BJ (cell line): ENCODE measurements around the gene MRPL2. TPM values are rescaled to one million over a fixed set of nuclear protein-coding genes. Genes with fewer than 3 reads are reported as not detected.

Experiments
- CTCF ChIA-PET: fragments of 350-600 bp; formaldehyde crosslinking; extraction: SDS; loops from one replicate; lab custom pipeline; 2021; ENCODE audit warnings: antibody characterized with exemption, inconsistent platforms; lab: Yijun Ruan, JAX
- POLR2A ChIA-PET: fragments of 300-600 bp; sonication (Branson Sonifier 250); formaldehyde crosslinking; extraction: SDS; loops from one replicate; lab custom pipeline; 2021; ENCODE audit warnings: antibody characterized with exemption; lab: Charles Lee
- DNase-seq: peaks from one replicate; pipeline ENCODE4 v3.0.0-alpha.2; 2011; ENCODE audit warnings: low read depth
- H3K27me3 ChIP-seq: 2 replicates; pipeline ENCODE4 v1.6.0; 2011; ENCODE audit warnings: low read length; ENCODE audit not compliant: control insufficient read depth, insufficient read depth
- H3K36me3 ChIP-seq: 2 replicates; pipeline ENCODE4 v1.5.1; 2011; ENCODE audit warnings: low read length; ENCODE audit not compliant: control insufficient read depth, insufficient read depth
- H3K4me3 ChIP-seq: 2 replicates; pipeline ENCODE4 v1.5.1; 2011; ENCODE audit warnings: low read depth, mild to moderate bottlenecking, control low read depth, low read length
- polyA plus RNA-seq: library from polyadenylated mRNA; depleted of rRNA; stranded (reverse); fragments of >200 nt; gene quantifications from 2 replicates; pipeline ENCODE4 v1.2.3, GENCODE V29; 2011
- TF ChIP-seq, protein P1 (sequence below): IDR thresholded peaks from 2 replicates; pipeline ENCODE4 v1.5.1; 2011; ENCODE audit warnings: low read depth, mild to moderate bottlenecking, control low read depth, inconsistent platforms, low read length, moderate library complexity; ENCODE audit not compliant: insufficient read depth

The MRPL2 gene
- polyA plus RNA-seq, 1 experiment = 22.8 TPM

DNA sequence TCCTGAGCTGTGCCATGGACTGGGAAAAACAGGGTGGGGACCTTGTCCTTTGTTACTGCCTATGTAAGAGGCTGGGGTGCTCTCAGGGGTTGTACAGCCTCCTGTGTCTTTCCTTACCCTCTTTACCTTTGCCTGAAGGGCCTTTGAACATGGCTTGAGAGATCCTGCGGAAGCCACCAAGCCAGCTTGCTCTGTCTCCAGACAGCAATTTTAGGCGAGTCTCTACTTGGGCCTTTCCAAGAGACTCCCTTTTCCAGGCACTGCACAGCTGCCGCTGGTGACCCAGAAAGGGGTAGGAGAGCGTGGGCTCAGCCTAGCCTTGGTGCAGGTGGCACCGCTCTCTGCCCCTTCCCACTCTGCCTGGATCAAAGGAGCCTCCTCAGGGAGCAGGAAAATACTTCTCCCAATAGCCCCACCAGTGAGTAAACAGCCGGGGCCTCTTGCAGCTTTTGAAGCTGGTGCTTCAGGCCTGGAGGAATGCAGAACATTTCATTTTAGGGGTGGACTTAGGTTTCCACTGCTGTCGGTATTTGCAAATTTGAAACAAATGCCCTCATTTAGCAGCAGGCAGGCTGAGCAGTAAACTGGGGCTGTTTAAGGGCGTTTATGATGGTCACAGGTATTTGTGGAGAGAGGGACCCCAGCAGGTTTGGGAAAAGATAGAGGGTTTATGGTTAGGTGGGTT, 30.8 kb upstream of the MRPL2 start:
- H3K27me3 ChIP-seq = no peaks in the 10 kb centered on the region
- ChIA-PET POLR2A (no interaction called here), CTCF (interaction anchor here (1.3 to 1.9 kb wide), 3 partner anchors 14 to 39 kb away, joined by 3 to 8 read pairs (median 4); partner anchors contain the start of gene PTK7)
- no peaks in the 10 kb centered on the region for H3K36me3 ChIP-seq
- no peak overlapping the region for H3K4me3 ChIP-seq
- TF ChIP-seq, protein P1, sequence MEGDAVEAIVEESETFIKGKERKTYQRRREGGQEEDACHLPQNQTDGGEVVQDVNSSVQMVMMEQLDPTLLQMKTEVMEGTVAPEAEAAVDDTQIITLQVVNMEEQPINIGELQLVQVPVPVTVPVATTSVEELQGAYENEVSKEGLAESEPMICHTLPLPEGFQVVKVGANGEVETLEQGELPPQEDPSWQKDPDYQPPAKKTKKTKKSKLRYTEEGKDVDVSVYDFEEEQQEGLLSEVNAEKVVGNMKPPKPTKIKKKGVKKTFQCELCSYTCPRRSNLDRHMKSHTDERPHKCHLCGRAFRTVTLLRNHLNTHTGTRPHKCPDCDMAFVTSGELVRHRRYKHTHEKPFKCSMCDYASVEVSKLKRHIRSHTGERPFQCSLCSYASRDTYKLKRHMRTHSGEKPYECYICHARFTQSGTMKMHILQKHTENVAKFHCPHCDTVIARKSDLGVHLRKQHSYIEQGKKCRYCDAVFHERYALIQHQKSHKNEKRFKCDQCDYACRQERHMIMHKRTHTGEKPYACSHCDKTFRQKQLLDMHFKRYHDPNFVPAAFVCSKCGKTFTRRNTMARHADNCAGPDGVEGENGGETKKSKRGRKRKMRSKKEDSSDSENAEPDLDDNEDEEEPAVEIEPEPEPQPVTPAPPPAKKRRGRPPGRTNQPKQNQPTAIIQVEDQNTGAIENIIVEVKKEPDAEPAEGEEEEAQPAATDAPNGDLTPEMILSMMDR = no peak
- no peak for DNase-seq

GRCh38 chr6:43089467-43089866, 30.2 kb upstream of the MRPL2 start:
- no peaks in the 10 kb centered on the region for H3K27me3 ChIP-seq
- TF ChIP-seq, protein P1 = no peak
- no peaks in the 10 kb centered on the region for H3K36me3 ChIP-seq
- DNase-seq = no peak
- POLR2A ChIA-PET = no interaction called here
- no peak overlapping the region for H3K4me3 ChIP-seq
- CTCF ChIA-PET = interaction anchor here (1.3 to 1.9 kb wide), 3 partner anchors 13 to 40 kb away, joined by 3 to 8 read pairs (median 4); partner anchors contain the start of gene PTK7

- H3K4me3 ChIP-seq = no peak overlapping the region
- no peak for DNase-seq
- H3K36me3 ChIP-seq = no peaks in the 10 kb centered on the region
- POLR2A ChIA-PET = no interaction called here
- H3K27me3 ChIP-seq = no peaks in the 10 kb centered on the region
- CTCF ChIA-PET = interaction anchor here (1.0 kb wide), 1 partner anchor 55 kb away, joined by 3 read pairs; no protein-coding TSS in a partner anchor
- TF ChIP-seq, protein P1 = no peak
These were observed 29.4 kb upstream of the MRPL2 start for GRCh38 chr6:43088654-43089056.

- no peak overlapping the region for H3K4me3 ChIP-seq
- DNase-seq = no peak
- ChIA-PET POLR2A (no interaction called here), CTCF (interaction anchor here (1.5 kb wide), 1 partner anchor 37 kb away, joined by 3 read pairs; no protein-coding TSS in a partner anchor)
- H3K36me3 ChIP-seq = no peaks in the 10 kb centered on the region
- TF ChIP-seq, protein P1 = no peak
- no peaks in the 10 kb centered on the region for H3K27me3 ChIP-seq
These were observed 26.9 kb upstream of the MRPL2 start for GRCh38 chr6:43086022-43086658.
